Adrenal gland (tissue), 12 donors: ENCODE results near the gene FOXO3. TPM values are rescaled to one million over a fixed set of nuclear protein-coding genes. Genes with fewer than 3 reads are reported as not detected.
"Not testable (repeated sequence)": the region's sequence is repeated elsewhere in the genome, so short reads cannot be mapped to it uniquely, and the experiment has no call there.

Experiments
- DNase-seq, 7 donors: peaks; one replicate each; pipeline ENCODE4 v3.0.0-alpha.2; 2019 to 2020
- H3K27ac ChIP-seq, 5 donors: fragments of 200-600 bp; sonication (generic) in 4 of 5; 1 replicate in 3 of 5; 2 replicates in 2 of 5; pipeline versions ENCODE4 v1.5.1 to v1.8.0; 2016 to 2020; ENCODE audit warnings: mild to moderate bottlenecking in 1 of 5
- H3K27me3 ChIP-seq: fragments of 200-600 bp; 2 replicates; pipeline ENCODE4 v1.8.0; 2021
- H3K36me3 ChIP-seq, 2 donors: fragments of 200-600 bp; replicated peaks in 1 of 2; 1 replicate in 1 of 2; 2 replicates in 1 of 2; pipeline versions ENCODE4 v1.5.1 to v1.8.0; 2018 to 2022
- H3K4me1 ChIP-seq, 2 donors: fragments of 200-600 bp; replicated peaks in 1 of 2; 1 replicate in 1 of 2; 2 replicates in 1 of 2; pipeline versions ENCODE4 v1.5.1 to v1.8.0; 2018 to 2021
- H3K4me3 ChIP-seq, 4 donors: fragments of 200-600 bp; sonication (generic) in 3 of 4; one replicate each; pipeline ENCODE4 v1.5.1; 2016 to 2018
- H3K9me3 ChIP-seq, 3 donors: fragments of 200-600 bp; sonication (generic) in 1 of 3; replicated peaks in 1 of 3; 1 replicate in 2 of 3; 2 replicates in 1 of 3; pipeline versions ENCODE4 v1.5.1 to v1.8.0; 2016 to 2021
- POLR2A ChIP-seq, 2 donors: fragments of 450-650 bp; IDR thresholded peaks; one replicate each; pipeline ENCODE4 v1.6.1; 2017; ENCODE audit warnings: antibody characterized with exemption in 2 of 2, mild to moderate bottlenecking in 2 of 2, moderate library complexity in 1 of 2
- whole genome bisulfite sequencing, 4 donors: extraction: QIAGEN DNeasy Blood & Tissue Kit in 2 of 4; methylation state at CpG; one replicate each; pipeline versions ENCODE4 v1.1.5 to v1.1.7; 2013 to 2017; 5-methylcytosine and 5-hydroxymethylcytosine counted together
- intact Hi-C, 2 donors: fragments of 100-400 bp; cut with DNase I; formaldehyde crosslinking; loops; one replicate each; pipeline versions ENCODE4 v1.14.1 to v1.15.0; 2022 to 2023
- polyA plus RNA-seq, 3 donors: library from polyadenylated mRNA; stranded (reverse); fragments of 200-250 nt in 2 of 3; fragments of 350-450 nt in 1 of 3; fragmentation: Illumina TruSeq in 1 of 3; extraction: RNeasy Lipid Tissue Mini Kit (QIAGEN cat#74804) in 1 of 3; gene quantifications; one replicate each; pipeline ENCODE4 v1.2.3, GENCODE V29; 2013 to 2014
- total RNA-seq, 9 donors: library from RNA; depleted of rRNA in 4 of 9; stranded (reverse); fragments of >200 nt in 4 of 9; fragments of 120-200 nt in 1 of 9; fragmentation: NEBNext Ultra II Directional in 1 of 9; extraction: Animal tissue kit (Norgen Biotek cat#: 25700) in 1 of 9; gene quantifications; one replicate each; pipeline versions ENCODE4 v1.1.0 to v1.2.4, GENCODE V29; 2013 to 2023
- TF ChIP-seq, protein P1 (sequence below), 6 experiments: fragments of 450-650 bp in 4 of 6; fragments of 200-600 bp in 2 of 6; sonication (generic) in 1 of 6; IDR thresholded peaks; 1 replicate in 5 of 6; 2 replicates in 1 of 6; pipeline versions ENCODE4 v1.5.1 to v1.8.0; 2016 to 2021; ENCODE audit warnings: antibody characterized with exemption in 6 of 6, mild to moderate bottlenecking in 2 of 6, moderate library complexity in 1 of 6
- donor health status: healthy with polysubstance abuse.
- donor health status: Bipolar disorder and iron deficiency.
- donor health status: DM: yes; HTN: yes; CAD: no.
- donor health status: DM: no; HTN: no; CAD: no.
- donor health status: DM: no; HTN: no; CAD: no.
- donor health status: DM: yes; HTN: yes; CAD: no.

The FOXO3 gene
- total and polyA plus RNA-seq, 12 donors: 8.3 to 38.7 (median 23.4) TPM

DNA sequence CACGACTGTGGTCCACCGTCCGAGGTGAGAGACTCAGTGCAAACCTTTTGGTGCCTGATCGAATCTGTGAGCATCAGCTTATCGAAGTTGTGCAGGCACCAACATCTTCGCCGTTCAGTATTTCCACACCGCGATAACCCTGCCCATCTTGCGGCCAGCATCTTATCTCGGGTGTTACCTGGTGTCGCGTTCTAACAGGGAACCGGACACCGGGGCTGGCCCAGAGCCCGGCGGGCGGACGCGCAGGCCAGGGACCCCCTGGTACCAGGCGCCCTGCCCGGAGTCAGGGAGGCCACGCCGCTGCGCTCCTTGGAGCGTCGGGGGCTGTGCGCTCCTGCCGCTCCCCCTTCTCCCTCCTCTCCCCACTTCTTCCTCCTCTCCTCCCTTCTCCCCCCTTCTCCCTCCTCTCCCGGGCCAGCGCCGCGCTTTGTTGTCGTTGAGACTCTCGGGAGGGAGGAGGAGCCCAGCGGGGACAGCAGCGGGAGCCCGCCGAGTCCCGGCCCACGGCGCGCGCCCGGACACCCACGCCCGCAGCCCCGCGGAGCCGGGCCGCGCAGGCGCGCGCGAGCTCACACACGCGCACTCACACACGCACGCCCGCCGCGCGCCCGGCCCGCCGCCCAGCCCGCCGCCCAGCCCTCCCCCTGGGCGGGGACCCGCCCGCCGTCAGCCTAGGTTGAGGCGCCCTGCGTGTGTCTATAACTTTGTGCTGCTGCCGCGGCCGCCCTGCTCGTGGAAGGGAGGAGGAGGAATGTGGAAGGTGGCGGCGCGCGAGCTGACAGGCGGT lies 1.4 kb upstream of the FOXO3 start:
- intact Hi-C loops: loop anchor here in 1 of 2 donors (5.0 kb wide), 1 partner anchor 513 kb away; no protein-coding TSS in a partner anchor
- no peaks in the 10 kb centered on the region for H3K27me3 ChIP-seq
- TF ChIP-seq POLR2A (IDR thresholded peaks at IDR 0.05): peak; percentile 86 to 89
- TF ChIP-seq, protein P1, sequence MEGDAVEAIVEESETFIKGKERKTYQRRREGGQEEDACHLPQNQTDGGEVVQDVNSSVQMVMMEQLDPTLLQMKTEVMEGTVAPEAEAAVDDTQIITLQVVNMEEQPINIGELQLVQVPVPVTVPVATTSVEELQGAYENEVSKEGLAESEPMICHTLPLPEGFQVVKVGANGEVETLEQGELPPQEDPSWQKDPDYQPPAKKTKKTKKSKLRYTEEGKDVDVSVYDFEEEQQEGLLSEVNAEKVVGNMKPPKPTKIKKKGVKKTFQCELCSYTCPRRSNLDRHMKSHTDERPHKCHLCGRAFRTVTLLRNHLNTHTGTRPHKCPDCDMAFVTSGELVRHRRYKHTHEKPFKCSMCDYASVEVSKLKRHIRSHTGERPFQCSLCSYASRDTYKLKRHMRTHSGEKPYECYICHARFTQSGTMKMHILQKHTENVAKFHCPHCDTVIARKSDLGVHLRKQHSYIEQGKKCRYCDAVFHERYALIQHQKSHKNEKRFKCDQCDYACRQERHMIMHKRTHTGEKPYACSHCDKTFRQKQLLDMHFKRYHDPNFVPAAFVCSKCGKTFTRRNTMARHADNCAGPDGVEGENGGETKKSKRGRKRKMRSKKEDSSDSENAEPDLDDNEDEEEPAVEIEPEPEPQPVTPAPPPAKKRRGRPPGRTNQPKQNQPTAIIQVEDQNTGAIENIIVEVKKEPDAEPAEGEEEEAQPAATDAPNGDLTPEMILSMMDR (IDR thresholded peaks at IDR 0.05): no peak
- H3K27ac ChIP-seq: peak overlapping the region; percentile 97 to 100 (median 99)
- no peaks in the 10 kb centered on the region for H3K36me3 ChIP-seq
- H3K9me3 ChIP-seq: no peaks in the 10 kb centered on the region
- WGBS, 4 donors: 0 to 2% (median 0%) methylated on average over 21 to 80 of the region's 84 CpGs
- peak overlapping the region; percentile 56 to 93 (median 84) for H3K4me3 ChIP-seq
- peak; percentile 90 to 95 (median 91) for DNase-seq
- H3K4me1 ChIP-seq: peaks cover 6 to 19% of the 10 kb centered on the region in 2 donors

DNA sequence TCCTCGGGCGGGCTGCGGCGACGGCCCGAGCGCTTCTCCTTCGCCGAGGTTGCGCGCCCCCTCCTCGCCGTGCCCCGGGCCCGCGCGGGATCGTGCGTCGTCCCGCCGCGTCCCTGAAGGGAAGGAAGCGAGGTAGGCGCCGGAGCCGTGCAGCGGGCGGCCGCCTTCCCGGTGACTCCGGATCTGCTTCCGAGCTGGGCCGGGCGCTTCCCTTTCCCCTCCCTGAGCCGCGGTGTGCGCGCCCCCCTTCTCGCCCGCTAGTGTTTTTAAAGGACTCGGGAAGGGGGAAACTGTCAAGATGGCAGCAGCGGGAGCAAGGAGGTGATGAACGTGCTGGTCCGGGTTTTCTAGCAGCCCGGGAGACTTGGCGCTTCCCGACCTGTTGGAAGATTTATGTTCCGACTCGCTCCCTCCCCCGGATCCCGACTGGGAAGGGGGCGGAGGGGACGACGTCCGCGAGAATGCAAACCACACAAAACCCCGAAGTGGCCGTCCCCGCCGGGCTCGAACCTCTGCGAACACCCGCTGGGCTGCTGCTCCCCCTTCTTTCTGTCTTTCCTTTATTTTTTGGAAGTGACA lies 744 bp upstream of the FOXO3 start:
- Histone ChIP-seq H3K9me3 (no peaks in the 10 kb centered on the region), H3K36me3 (no peaks in the 10 kb centered on the region), H3K4me3 (peak overlapping the region; percentile 56 to 93 (median 84)), H3K4me1 (peaks cover 6 to 26% of the 10 kb centered on the region in 2 donors), H3K27ac (peak overlapping the region; percentile 97 to 100 (median 99)), H3K27me3 (no peaks in the 10 kb centered on the region)
- DNase-seq: peak; percentile 70 to 88 (median 81)
- intact Hi-C loops: loop anchor here in 1 of 2 donors (5.0 kb wide), 1 partner anchor 512 kb away; no protein-coding TSS in a partner anchor
- 0% methylated on average over 23 to 63 of the region's 64 CpGs for WGBS, 4 donors
- TF ChIP-seq POLR2A (IDR thresholded peaks at IDR 0.05): no peak
- TF ChIP-seq, protein P1 (IDR thresholded peaks at IDR 0.05): peak in 1 of 6 experiments; percentile 18

DNA sequence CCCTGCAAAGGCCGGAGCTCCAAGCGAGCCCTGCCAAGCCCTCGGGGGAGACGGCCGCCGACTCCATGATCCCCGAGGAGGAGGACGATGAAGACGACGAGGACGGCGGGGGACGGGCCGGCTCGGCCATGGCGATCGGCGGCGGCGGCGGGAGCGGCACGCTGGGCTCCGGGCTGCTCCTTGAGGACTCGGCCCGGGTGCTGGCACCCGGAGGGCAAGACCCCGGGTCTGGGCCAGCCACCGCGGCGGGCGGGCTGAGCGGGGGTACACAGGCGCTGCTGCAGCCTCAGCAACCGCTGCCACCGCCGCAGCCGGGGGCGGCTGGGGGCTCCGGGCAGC lies 561 bp downstream of the FOXO3 start:
- intact Hi-C loops, H3K27me3 ChIP-seq: not testable (repeated sequence)
- H3K4me1 ChIP-seq: peaks cover 15 to 39% of the 10 kb centered on the region in 2 donors

DNA sequence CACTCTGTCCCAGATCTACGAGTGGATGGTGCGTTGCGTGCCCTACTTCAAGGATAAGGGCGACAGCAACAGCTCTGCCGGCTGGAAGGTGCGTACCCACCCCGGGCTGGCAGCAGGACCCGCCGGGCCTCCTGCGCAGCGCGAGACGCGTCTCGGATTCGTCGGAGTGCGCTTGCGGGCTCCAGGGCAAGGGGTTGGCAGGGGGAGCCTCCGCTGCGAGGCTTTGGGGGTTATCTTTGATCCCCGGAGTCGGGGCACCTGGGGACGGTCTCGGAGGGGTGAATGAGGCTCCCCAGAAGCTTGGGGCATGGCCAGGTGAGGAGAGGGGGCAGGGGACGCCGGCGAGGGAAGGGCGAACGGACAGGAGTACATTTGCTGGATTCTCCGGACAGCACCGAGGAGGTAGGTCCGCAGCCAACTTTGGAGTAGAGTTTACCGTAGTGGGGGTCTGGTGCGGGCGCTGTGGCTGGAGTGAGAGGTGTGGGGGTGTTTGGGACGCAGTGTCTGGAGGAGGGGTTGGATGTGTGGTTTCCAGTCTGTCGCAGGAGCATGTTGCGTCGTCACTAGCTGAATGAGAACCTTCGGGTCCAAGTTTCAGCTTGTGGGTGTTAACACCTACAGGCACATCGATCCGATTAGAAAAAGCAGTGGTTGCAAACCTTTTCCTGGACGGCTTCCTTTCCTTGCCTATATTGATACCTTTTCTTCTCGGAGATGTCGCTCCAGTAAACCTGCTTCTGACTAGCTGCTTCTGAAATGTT lies 1.2 kb downstream of the FOXO3 start:
- peak in 5 of 7 donors; percentile 22 to 64 (median 42) for DNase-seq
- intact Hi-C loops: no loop called here
- H3K36me3 ChIP-seq: peaks cover 0 to 3% of the 10 kb centered on the region in 2 donors
- H3K27me3 ChIP-seq: no peaks in the 10 kb centered on the region
- peaks cover 20 to 43% of the 10 kb centered on the region in 2 donors for H3K4me1 ChIP-seq
- H3K9me3 ChIP-seq: no peaks in the 10 kb centered on the region
- H3K27ac ChIP-seq: peak overlapping the region in 4 of 5 donors; percentile 51 to 100 (median 100)
- peak overlapping the region; percentile 11 to 93 (median 20) for H3K4me3 ChIP-seq
- TF ChIP-seq POLR2A (IDR thresholded peaks at IDR 0.05): no peak
- TF ChIP-seq, protein P1 (IDR thresholded peaks at IDR 0.05): no peak
- 46 to 66% (median 53%) methylated on average over 35 to 46 of the region's 46 CpGs for WGBS, 4 donors

More for the DNA sequence above, 561 bp downstream of the FOXO3 start:
- not testable (repeated sequence) for H3K36me3 ChIP-seq, DNase-seq, H3K9me3 ChIP-seq
- Histone ChIP-seq H3K27ac (peak overlapping the region; percentile 46 to 100 (median 99)), H3K4me3 (peak overlapping the region in 3 of 4 donors; percentile 48 to 93 (median 90))
- WGBS, 4 donors: 1 to 8% methylated on average over 18 to 24 of the region's 40 CpGs; no CpG with 5 or more reads in 2 of the 4 donors
